Measurements from ENCODE around the gene PBX3.
"Not testable (repeated sequence)": the region's sequence is repeated elsewhere in the genome, so short reads cannot be mapped to it uniquely, and the experiment has no call there.

Gene PBX3

GRCh38 chr9:125749287-125749935 is 2.2 kb downstream of the PBX3 start:
- no peak for DNase-seq (ENCODE audit: low read depth)

- DNase-seq (ENCODE audit: low read depth) = no peak
Observed at GRCh38 chr9:125749951-125750626, 2.9 kb downstream of the PBX3 start.

- no peak for DNase-seq (ENCODE audit: low read depth)
Observed at GRCh38 chr9:125750627-125751011, 3.4 kb downstream of the PBX3 start.

GRCh38 chr9:125752070-125752628 is 5.0 kb downstream of the PBX3 start:
- no peak for DNase-seq (ENCODE audit: low read depth)

GRCh38 chr9:125754096-125754495 is 6.9 kb downstream of the PBX3 start:
- no peak for DNase-seq (ENCODE audit: low read depth)

GRCh38 chr9:125755340-125755739 is 8.2 kb downstream of the PBX3 start:
- no peak for DNase-seq (ENCODE audit: low read depth)

- DNase-seq (ENCODE audit: low read depth) = no peak
Observed at GRCh38 chr9:125756518-125756917, 9.3 kb downstream of the PBX3 start.

- DNase-seq (ENCODE audit: low read depth) = no peak
Observed at GRCh38 chr9:125757834-125758233, 10.7 kb downstream of the PBX3 start.

GRCh38 chr9:125758986-125759763 is 12.0 kb downstream of the PBX3 start:
- no peak for DNase-seq (ENCODE audit: low read depth)

- DNase-seq (ENCODE audit: low read depth) = no peak
Observed at GRCh38 chr9:125759764-125760129, 12.6 kb downstream of the PBX3 start.

GRCh38 chr9:125760537-125760936 is 13.4 kb downstream of the PBX3 start:
- DNase-seq (ENCODE audit: low read depth) = no peak

- DNase-seq (ENCODE audit: low read depth) = no peak
Observed at GRCh38 chr9:125761676-125762450, 14.7 kb downstream of the PBX3 start.

GRCh38 chr9:125763394-125763801 is 16.2 kb downstream of the PBX3 start:
- no peak for DNase-seq (ENCODE audit: low read depth)

GRCh38 chr9:125764198-125764597 is 17.0 kb downstream of the PBX3 start:
- DNase-seq (ENCODE audit: low read depth) = no peak

- no peak for DNase-seq (ENCODE audit: low read depth)
Observed at GRCh38 chr9:125766468-125767221, 19.5 kb downstream of the PBX3 start.

- DNase-seq (ENCODE audit: low read depth) = no peak
Observed at GRCh38 chr9:125767349-125767748, 20.2 kb downstream of the PBX3 start.

GRCh38 chr9:125768803-125769202 is 21.6 kb downstream of the PBX3 start:
- DNase-seq (ENCODE audit: low read depth) = no peak

- no peak for DNase-seq (ENCODE audit: low read depth)
Observed at GRCh38 chr9:125771037-125771436, 23.9 kb downstream of the PBX3 start.

GRCh38 chr9:125772740-125773139 is 25.6 kb downstream of the PBX3 start:
- DNase-seq (ENCODE audit: low read depth) = no peak

GRCh38 chr9:125774106-125774505 is 26.9 kb downstream of the PBX3 start:
- no peak for DNase-seq (ENCODE audit: low read depth)

GRCh38 chr9:125776789-125777188 is 29.6 kb downstream of the PBX3 start:
- not testable (repeated sequence) for DNase-seq (ENCODE audit: low read depth)
